Endodermal cell (in vitro differentiated cells): ENCODE measurements around the gene SMAD7. TPM values are rescaled to one million over a fixed set of nuclear protein-coding genes. Genes with fewer than 3 reads are reported as not detected.
"Not testable (repeated sequence)": the region's sequence is repeated elsewhere in the genome, so short reads cannot be mapped to it uniquely, and the experiment has no call there.

Experiments
- DNase-seq: peaks from one replicate; pipeline ENCODE4 v3.0.0-alpha.2; 2017
- H3K27ac ChIP-seq: 2 replicates; pipeline ENCODE4 v1.5.1; 2013; ENCODE audit warnings: mild to moderate bottlenecking, low read depth, low read length, moderate library complexity
- H3K27me3 ChIP-seq: 2 replicates; pipeline ENCODE4 v1.6.1; 2013; ENCODE audit warnings: mild to moderate bottlenecking, low read length, moderate library complexity; ENCODE audit not compliant: insufficient read depth, control insufficient read depth, poor library complexity, severe bottlenecking
- H3K36me3 ChIP-seq: 2 replicates; pipeline ENCODE4 v1.7.0; 2013; ENCODE audit warnings: mild to moderate bottlenecking, low read length, moderate library complexity; ENCODE audit not compliant: control insufficient read depth, insufficient read depth
- H3K4me1 ChIP-seq: one replicate; pipeline ENCODE4 v1.7.0; 2013; ENCODE audit warnings: low read length; ENCODE audit not compliant: control insufficient read depth, insufficient read depth
- H3K4me3 ChIP-seq: 2 replicates; pipeline ENCODE4 v1.5.1; 2013; ENCODE audit warnings: mild to moderate bottlenecking, low read length, moderate library complexity
- H3K9ac ChIP-seq: 2 replicates; pipeline ENCODE4 v1.6.1; 2013; ENCODE audit warnings: mild to moderate bottlenecking, low read length, moderate library complexity; ENCODE audit not compliant: poor library complexity, severe bottlenecking; ENCODE audit errors: extremely low read depth
- H3K9me3 ChIP-seq: 2 replicates; pipeline ENCODE4 v1.6.1; 2013; ENCODE audit warnings: mild to moderate bottlenecking, low read length, moderate library complexity; ENCODE audit not compliant: control insufficient read depth
- H3K27ac Mint-ChIP-seq: 2 replicates; pipeline ENCODE4 v1.8.0; 2020; ENCODE audit warnings: mixed read lengths
- H3K27me3 Mint-ChIP-seq: 2 replicates; pipeline ENCODE4 v1.8.0; 2021; ENCODE audit warnings: mild to moderate bottlenecking, mixed read lengths; ENCODE audit not compliant: insufficient read depth
- H3K36me3 Mint-ChIP-seq: 2 replicates; pipeline ENCODE4 v1.8.0; 2020; ENCODE audit warnings: low read depth, mixed read lengths
- H3K4me1 Mint-ChIP-seq: 2 replicates; pipeline ENCODE4 v1.8.0; 2020; ENCODE audit warnings: mixed read lengths
- H3K4me3 Mint-ChIP-seq: 2 replicates; pipeline ENCODE4 v1.8.0; 2020; ENCODE audit warnings: mild to moderate bottlenecking, moderate library complexity, mixed read lengths
- H3K9me3 Mint-ChIP-seq: 2 replicates; pipeline ENCODE4 v1.8.0; 2020; ENCODE audit warnings: mild to moderate bottlenecking, mixed read lengths
- WGBS, 2 experiments: methylation state at CpG; one replicate each; pipeline versions ENCODE4 v1.1.5 to v1.1.7; 2013; ENCODE audit warnings: missing lambda C conversion rate in 2 of 2, mixed read lengths in 1 of 2; ENCODE audit not compliant: insufficient coverage in 1 of 2, insufficient read length in 1 of 2; 5-methylcytosine and 5-hydroxymethylcytosine counted together
- total RNA-seq, 2 donors: library from RNA; stranded (reverse); fragmentation: NEBNext Ultra II Directional in 1 of 2; extraction: Animal tissue kit (Norgen Biotek cat#: 25700) in 1 of 2; gene quantifications; 2 replicates in 1 of 2; 3 replicates in 1 of 2; pipeline ENCODE4 v1.2.1, GENCODE V29; 2021
- TF ChIP-seq, protein P1 (sequence below): fragments of 200-600 bp; sonication (generic); conservative IDR thresholded peaks from 2 replicates; pipeline ENCODE4 v1.5.0; 2021; ENCODE audit warnings: antibody characterized with exemption, mild to moderate bottlenecking

Gene SMAD7
- total RNA-seq, 2 donors from 2014 or later: 52.4 to 67.4 TPM

DNA sequence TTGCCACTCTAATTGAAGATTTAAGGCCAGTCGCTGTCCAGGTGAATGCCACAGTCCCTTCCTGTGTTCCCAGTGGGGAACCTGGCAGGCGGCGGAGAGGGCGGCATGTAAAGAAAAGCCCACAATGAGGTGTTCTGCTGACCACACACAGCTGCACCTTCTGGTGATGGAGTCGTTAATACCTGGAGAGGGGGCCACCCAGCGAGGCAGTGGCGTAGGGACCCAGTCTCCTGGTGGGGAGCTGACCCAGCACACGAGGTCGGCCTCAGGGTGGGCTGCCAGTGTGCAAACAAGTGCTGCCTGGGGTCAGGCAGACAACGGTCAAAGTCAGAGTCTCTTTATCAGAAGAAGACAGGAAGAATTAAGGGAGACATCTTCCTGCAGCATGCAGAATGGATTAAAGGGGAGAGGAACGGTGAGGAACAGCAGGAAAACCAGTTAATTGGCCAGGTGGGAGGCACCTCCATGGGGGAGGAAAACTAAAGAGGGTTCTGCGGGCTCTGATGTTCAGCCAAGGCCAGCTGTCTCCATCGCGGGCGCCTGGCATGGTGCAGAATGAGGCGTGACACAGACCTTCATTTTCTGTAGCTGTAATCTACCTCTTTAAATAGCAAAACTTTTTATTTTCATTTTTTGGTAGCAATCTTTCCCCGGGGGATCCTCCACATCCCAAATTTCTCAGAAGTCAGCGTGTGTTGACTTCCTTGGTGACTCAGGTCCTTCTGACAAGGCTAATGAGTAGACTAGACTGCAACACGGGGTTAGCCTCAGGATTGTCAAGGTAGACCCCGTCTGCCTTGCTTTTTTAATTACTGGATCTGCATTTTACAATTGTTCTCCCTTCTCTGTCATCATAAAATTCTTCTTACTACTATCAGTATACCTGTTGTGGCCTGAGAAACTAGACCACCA, 78.3 kb downstream of the SMAD7 start:
- Mint-ChIP-seq H3K36me3 (no peaks in the 10 kb centered on the region), H3K4me3 (no peak overlapping the region), H3K27me3 (no peaks in the 10 kb centered on the region), H3K27ac (no peak overlapping the region), H3K4me1 (peaks cover 17% of the 10 kb centered on the region), H3K9me3 (no peaks in the 10 kb centered on the region)
- Histone ChIP-seq H3K4me1 (peaks cover 15% of the 10 kb centered on the region), H3K9ac (no peak overlapping the region), H3K27ac (no peak overlapping the region), H3K9me3 (no peaks in the 10 kb centered on the region), H3K27me3 (no peaks in the 10 kb centered on the region), H3K36me3 (no peaks in the 10 kb centered on the region), H3K4me3 (no peak overlapping the region)
- 91 to 93% methylated on average over 18 to 20 of the region's 20 CpGs for WGBS, 2 experiments
- TF ChIP-seq, protein P1, sequence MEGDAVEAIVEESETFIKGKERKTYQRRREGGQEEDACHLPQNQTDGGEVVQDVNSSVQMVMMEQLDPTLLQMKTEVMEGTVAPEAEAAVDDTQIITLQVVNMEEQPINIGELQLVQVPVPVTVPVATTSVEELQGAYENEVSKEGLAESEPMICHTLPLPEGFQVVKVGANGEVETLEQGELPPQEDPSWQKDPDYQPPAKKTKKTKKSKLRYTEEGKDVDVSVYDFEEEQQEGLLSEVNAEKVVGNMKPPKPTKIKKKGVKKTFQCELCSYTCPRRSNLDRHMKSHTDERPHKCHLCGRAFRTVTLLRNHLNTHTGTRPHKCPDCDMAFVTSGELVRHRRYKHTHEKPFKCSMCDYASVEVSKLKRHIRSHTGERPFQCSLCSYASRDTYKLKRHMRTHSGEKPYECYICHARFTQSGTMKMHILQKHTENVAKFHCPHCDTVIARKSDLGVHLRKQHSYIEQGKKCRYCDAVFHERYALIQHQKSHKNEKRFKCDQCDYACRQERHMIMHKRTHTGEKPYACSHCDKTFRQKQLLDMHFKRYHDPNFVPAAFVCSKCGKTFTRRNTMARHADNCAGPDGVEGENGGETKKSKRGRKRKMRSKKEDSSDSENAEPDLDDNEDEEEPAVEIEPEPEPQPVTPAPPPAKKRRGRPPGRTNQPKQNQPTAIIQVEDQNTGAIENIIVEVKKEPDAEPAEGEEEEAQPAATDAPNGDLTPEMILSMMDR: no peak
- DNase-seq: no peak

DNA sequence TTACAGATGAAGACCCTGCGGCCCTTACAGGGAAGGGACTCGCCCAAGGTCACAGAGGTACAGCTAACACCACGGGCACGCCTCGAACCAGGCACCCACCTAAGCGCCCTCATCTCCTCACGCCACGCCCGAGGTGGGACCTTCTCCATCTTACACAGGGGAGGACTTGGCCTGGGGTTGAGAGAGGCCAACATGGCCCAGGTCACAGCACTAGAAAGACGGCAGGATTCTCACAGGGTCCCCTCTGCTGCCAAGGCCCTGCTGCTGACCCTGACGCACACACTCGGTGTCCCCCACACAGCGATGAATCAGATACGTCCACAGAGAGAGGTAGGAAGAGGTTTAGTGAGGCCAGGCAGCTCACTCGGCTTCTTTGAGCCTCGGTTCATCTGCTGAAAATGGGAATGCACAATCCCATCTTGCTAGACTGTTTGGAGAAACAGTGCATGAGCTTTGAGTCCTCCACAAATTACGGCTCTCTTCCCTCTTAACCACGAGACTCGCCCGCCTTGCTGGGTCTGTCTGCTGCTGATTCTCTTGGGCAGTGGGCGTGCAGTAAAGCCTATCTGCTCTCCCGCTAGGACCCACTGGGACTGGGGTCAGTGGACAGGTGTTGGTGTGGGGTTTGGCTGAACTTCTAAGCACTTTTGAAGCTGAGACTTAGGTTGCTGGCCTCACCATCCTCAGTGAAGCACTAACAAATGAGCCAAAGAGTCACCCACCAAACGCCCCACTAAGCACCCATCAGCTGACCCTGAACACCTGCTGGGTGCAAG, 79.2 kb downstream of the SMAD7 start:
- TF ChIP-seq, protein P1: no peak
- Mint-ChIP-seq H3K4me3 (no peak overlapping the region), H3K36me3 (no peaks in the 10 kb centered on the region), H3K27me3 (no peaks in the 10 kb centered on the region), H3K4me1 (peaks cover 17% of the 10 kb centered on the region), H3K27ac (no peak overlapping the region), H3K9me3 (no peaks in the 10 kb centered on the region)
- Histone ChIP-seq H3K27me3 (no peaks in the 10 kb centered on the region), H3K4me3 (no peak overlapping the region), H3K36me3 (no peaks in the 10 kb centered on the region), H3K27ac (no peak overlapping the region), H3K4me1 (peaks cover 15% of the 10 kb centered on the region), H3K9me3 (no peaks in the 10 kb centered on the region), H3K9ac (no peak overlapping the region)
- DNase-seq: no peak
- 90 to 94% methylated on average over 14 to 23 of the region's 23 CpGs for WGBS, 2 experiments

DNA sequence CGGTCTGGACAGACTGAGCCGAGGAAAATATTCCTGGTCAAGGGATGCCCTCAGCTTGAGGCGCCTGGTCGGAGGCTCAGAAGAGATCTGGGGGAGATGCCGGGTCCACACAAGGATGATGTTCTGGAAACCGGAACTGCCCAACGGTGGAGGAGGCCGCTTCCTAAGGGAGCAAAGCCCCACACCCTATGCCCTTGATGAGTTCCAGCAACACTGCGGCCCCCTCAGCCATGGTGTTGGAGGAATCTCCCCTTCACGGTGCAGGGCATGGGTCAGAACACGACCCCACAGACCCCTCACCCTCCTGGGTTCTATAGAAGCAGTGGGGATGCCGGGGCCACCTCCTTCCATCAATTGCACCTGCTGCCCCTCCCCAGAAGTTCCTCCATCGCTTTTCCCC, 79.8 kb downstream of the SMAD7 start:
- H3K27ac ChIP-seq, H3K27ac Mint-ChIP-seq, H3K27me3 Mint-ChIP-seq, H3K4me3 Mint-ChIP-seq, H3K27me3 ChIP-seq, H3K4me3 ChIP-seq, DNase-seq, H3K9ac ChIP-seq, H3K9me3 Mint-ChIP-seq, H3K36me3 Mint-ChIP-seq, H3K9me3 ChIP-seq, H3K36me3 ChIP-seq: not testable (repeated sequence)
- 96 to 97% methylated on average over 8 to 13 of the region's 13 CpGs for WGBS, 2 experiments
- peaks cover 12% of the 10 kb centered on the region for H3K4me1 ChIP-seq
- peaks cover 12% of the 10 kb centered on the region for H3K4me1 Mint-ChIP-seq
